ENCODE data around the gene FAM83C. TPM values are rescaled to one million over a fixed set of nuclear protein-coding genes. Genes with fewer than 3 reads are reported as not detected.

Gene FAM83C
- total RNA-seq, 1 donor from 2014 or later, result not detected

DNA sequence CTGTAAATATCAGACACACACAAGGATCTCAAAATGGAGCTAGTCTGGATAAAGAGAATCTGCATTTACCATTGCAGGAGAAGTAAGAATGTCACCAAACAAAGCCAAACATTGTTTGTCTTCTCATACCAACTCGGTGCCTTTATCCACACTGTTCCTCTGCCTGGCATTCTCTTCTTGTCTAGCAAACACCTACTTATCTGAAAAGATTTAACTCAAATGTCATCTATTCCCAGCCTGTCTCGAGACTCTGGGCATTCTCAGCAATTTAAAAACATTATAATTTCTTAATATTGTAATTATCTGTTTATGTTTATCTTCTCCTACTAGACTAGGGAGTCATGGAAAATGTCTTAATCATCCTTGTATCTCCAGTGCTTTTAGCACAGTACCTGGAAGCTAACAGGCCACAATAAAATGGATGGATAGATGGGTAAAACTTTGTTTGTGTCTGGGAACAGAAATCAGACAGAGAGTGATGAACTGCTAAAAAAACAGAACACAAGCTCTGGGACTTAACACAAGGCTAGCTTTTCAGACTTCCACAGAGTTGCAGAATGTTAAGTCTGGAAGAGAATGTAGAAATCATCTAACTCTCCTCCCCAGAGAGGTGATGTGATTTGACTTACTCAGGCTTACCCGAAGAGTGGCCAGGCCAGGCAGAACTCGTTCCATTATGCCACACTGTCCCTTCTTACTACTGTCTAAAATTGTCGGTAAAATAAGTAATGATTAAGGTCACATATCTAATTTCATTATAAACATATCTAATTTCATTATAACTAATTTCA, 42.3 kb upstream of the FAM83C start:
- DNase-seq, result no peak
- H3K4me3 Mint-ChIP-seq (ENCODE audit: unreplicated experiment), result no peak overlapping the region

DNA sequence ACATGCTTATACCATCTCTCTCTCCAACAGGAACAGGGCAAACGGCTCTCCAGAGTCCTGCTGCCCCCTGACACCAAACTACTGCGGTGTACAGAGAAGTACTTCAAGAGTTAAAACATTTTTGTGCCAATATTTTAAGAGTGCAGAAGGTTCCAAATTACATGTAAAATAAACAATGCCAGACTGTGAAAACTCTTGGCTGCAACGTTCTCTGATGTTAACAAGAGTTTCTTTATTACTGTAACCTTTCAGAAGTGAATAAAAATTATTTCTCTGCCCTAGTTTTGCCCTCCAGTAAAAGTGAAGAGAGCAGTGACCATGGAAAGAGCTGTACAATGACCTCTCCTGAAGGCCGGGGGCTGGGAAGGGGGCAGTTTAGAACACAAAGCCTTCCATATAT, 41.4 kb upstream of the FAM83C start:
- Mint-ChIP-seq H3K27me3 (ENCODE audit: unreplicated experiment) (peaks cover 5% of the 10 kb centered on the region), H3K4me1 (ENCODE audit: low read depth, unreplicated experiment) (no peaks in the 10 kb centered on the region), H3K4me3 (ENCODE audit: unreplicated experiment) (no peak overlapping the region), H3K9me3 (ENCODE audit: unreplicated experiment) (peaks cover 2% of the 10 kb centered on the region), H3K27ac (ENCODE audit: unreplicated experiment) (no peak overlapping the region), H3K36me3 (ENCODE audit: unreplicated experiment) (no peaks in the 10 kb centered on the region)
- DNase-seq, result no peak
- TF ChIP-seq, protein P1, sequence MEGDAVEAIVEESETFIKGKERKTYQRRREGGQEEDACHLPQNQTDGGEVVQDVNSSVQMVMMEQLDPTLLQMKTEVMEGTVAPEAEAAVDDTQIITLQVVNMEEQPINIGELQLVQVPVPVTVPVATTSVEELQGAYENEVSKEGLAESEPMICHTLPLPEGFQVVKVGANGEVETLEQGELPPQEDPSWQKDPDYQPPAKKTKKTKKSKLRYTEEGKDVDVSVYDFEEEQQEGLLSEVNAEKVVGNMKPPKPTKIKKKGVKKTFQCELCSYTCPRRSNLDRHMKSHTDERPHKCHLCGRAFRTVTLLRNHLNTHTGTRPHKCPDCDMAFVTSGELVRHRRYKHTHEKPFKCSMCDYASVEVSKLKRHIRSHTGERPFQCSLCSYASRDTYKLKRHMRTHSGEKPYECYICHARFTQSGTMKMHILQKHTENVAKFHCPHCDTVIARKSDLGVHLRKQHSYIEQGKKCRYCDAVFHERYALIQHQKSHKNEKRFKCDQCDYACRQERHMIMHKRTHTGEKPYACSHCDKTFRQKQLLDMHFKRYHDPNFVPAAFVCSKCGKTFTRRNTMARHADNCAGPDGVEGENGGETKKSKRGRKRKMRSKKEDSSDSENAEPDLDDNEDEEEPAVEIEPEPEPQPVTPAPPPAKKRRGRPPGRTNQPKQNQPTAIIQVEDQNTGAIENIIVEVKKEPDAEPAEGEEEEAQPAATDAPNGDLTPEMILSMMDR (IDR thresholded peaks at IDR 0.05; ENCODE audit: partially characterized antibody, unreplicated experiment), result no peak

More for the DNA sequence above, 42.3 kb upstream of the FAM83C start:
- Mint-ChIP-seq H3K27ac (ENCODE audit: unreplicated experiment) (no peak overlapping the region), H3K36me3 (ENCODE audit: unreplicated experiment) (no peaks in the 10 kb centered on the region), H3K27me3 (ENCODE audit: unreplicated experiment) (peaks cover 5% of the 10 kb centered on the region), H3K4me1 (ENCODE audit: low read depth, unreplicated experiment) (no peaks in the 10 kb centered on the region), H3K9me3 (ENCODE audit: unreplicated experiment) (peaks cover 2% of the 10 kb centered on the region)
- TF ChIP-seq, protein P1 (IDR thresholded peaks at IDR 0.05; ENCODE audit: partially characterized antibody, unreplicated experiment), result no peak

DNA sequence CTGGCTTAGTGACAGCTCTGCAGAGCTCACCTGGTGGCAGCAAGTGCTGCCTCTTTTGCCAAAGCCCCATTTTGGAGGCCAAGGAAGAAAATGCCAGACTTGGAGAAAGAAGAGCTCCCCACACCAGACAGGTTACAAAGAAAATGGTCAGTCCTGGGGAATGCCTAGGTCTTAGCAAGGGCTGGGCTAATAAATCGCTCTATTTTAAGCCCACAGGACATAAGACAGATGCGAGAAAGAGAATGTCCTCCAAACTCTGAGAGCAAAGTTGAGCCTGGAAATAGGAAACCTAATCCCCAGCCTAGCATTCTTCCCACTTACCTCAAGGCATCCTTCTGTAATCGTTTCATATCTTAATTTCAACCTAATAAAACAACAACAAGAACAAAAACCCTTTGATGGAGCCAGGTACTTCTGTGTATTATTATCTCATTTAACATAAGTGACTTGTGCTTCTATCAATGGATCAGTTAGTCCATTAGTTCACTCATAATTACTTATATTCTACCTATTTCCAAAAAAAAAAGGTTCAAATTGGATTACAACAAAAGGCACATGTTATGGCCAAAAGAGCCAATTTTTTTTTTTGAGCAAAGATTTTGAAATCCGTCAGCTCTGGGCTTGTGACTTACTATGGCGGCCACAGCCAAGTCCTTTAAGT, 40.4 kb upstream of the FAM83C start:
- Mint-ChIP-seq H3K27me3 (ENCODE audit: unreplicated experiment) (peaks cover 5% of the 10 kb centered on the region), H3K4me1 (ENCODE audit: low read depth, unreplicated experiment) (no peaks in the 10 kb centered on the region), H3K36me3 (ENCODE audit: unreplicated experiment) (no peaks in the 10 kb centered on the region)

DNA sequence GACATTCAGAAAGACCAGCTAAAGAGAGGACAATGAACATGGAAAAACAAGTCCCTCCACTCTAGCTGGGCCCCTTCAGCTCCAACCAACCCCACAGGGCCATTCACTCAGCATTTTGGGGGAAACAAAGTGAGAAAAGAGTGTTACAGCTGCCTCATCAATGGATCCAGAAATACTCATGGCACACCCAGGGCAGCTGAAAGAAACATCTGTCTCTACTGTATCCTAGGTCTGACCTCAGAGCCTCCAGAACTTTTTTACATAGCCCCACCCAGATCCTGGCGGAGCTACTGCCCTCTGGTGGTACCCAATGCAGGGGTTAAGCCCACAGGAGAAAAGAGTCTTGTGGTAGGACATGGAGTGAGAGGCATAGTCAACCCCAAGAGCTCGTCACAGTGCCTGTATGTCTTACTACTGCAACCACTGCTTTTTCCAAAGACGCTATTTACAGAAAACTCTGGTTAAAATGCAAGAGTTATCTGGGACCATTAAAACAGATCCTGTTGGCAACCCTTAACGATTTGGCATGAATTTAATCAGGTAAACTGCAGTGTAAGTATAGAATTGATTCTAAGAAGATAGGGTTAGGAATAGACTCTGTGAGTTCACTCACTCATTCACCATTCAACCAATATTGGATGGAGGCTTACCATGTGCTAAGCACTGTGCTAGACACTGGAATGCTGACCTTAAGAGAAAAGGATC, 37.4 kb upstream of the FAM83C start:
- TF ChIP-seq, protein P1 (IDR thresholded peaks at IDR 0.05; ENCODE audit: partially characterized antibody, unreplicated experiment), result peak; percentile 37
- no peaks in the 10 kb centered on the region for H3K36me3 Mint-ChIP-seq (ENCODE audit: unreplicated experiment)
- no peaks in the 10 kb centered on the region for H3K4me1 Mint-ChIP-seq (ENCODE audit: low read depth, unreplicated experiment)
- no peak overlapping the region for H3K4me3 Mint-ChIP-seq (ENCODE audit: unreplicated experiment)
- no peak overlapping the region for H3K27ac Mint-ChIP-seq (ENCODE audit: unreplicated experiment)
- peaks cover 2% of the 10 kb centered on the region for H3K9me3 Mint-ChIP-seq (ENCODE audit: unreplicated experiment)
- peak; percentile 50 for DNase-seq
- peaks cover 2% of the 10 kb centered on the region for H3K27me3 Mint-ChIP-seq (ENCODE audit: unreplicated experiment)

More for the DNA sequence above, 40.4 kb upstream of the FAM83C start:
- H3K9me3 Mint-ChIP-seq (ENCODE audit: unreplicated experiment), result no peaks in the 10 kb centered on the region
- no peak overlapping the region for H3K4me3 Mint-ChIP-seq (ENCODE audit: unreplicated experiment)
- TF ChIP-seq, protein P1 (IDR thresholded peaks at IDR 0.05; ENCODE audit: partially characterized antibody, unreplicated experiment), result no peak
- no peak for DNase-seq
- no peak overlapping the region for H3K27ac Mint-ChIP-seq (ENCODE audit: unreplicated experiment)
